LNCaP clone FGC (cell line): ENCODE data around the gene LY86.

Experiments
- DNase-seq: peaks from one replicate; pipeline ENCODE4 v3.0.0-alpha.2; 2011; ENCODE audit warnings: low read depth
- H3K4me3 ChIP-seq: 2 replicates; pipeline ENCODE4 v1.5.1; 2011; ENCODE audit warnings: mild to moderate bottlenecking, low read depth, low read length, control low read depth
- TF ChIP-seq, protein P1 (sequence below): IDR thresholded peaks from 2 replicates; pipeline ENCODE4 v1.5.1; 2012; ENCODE audit warnings: mild to moderate bottlenecking; ENCODE audit not compliant: control insufficient read depth, insufficient read depth; ENCODE audit errors: extremely low read depth

LY86 gene

GRCh38 chr6:6616656-6617055, 28.1 kb downstream of the LY86 start:
- DNase-seq = no peak
- TF ChIP-seq, protein P1, sequence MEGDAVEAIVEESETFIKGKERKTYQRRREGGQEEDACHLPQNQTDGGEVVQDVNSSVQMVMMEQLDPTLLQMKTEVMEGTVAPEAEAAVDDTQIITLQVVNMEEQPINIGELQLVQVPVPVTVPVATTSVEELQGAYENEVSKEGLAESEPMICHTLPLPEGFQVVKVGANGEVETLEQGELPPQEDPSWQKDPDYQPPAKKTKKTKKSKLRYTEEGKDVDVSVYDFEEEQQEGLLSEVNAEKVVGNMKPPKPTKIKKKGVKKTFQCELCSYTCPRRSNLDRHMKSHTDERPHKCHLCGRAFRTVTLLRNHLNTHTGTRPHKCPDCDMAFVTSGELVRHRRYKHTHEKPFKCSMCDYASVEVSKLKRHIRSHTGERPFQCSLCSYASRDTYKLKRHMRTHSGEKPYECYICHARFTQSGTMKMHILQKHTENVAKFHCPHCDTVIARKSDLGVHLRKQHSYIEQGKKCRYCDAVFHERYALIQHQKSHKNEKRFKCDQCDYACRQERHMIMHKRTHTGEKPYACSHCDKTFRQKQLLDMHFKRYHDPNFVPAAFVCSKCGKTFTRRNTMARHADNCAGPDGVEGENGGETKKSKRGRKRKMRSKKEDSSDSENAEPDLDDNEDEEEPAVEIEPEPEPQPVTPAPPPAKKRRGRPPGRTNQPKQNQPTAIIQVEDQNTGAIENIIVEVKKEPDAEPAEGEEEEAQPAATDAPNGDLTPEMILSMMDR = no peak
- no peak overlapping the region for H3K4me3 ChIP-seq

GRCh38 chr6:6619021-6619794, 30.7 kb downstream of the LY86 start:
- no peak overlapping the region for H3K4me3 ChIP-seq
- DNase-seq = no peak
- TF ChIP-seq, protein P1 = no peak

- DNase-seq = no peak
- H3K4me3 ChIP-seq = no peak overlapping the region
- TF ChIP-seq, protein P1 = no peak
These were observed 32.4 kb downstream of the LY86 start for GRCh38 chr6:6620766-6621425.

- DNase-seq = no peak
- TF ChIP-seq, protein P1 = no peak
- H3K4me3 ChIP-seq = no peak overlapping the region
These were observed 34.0 kb downstream of the LY86 start for GRCh38 chr6:6622501-6622900.

GRCh38 chr6:6623553-6623952, 35.0 kb downstream of the LY86 start:
- DNase-seq = no peak
- TF ChIP-seq, protein P1 = no peak
- no peak overlapping the region for H3K4me3 ChIP-seq

GRCh38 chr6:6624269-6624990, 35.9 kb downstream of the LY86 start:
- TF ChIP-seq, protein P1 = no peak
- no peak for DNase-seq
- no peak overlapping the region for H3K4me3 ChIP-seq
